Activated naive CD8-positive, alpha-beta T cell treated with anti-CD3 and anti-CD28 coated beads for 36 hours (primary cell): ENCODE results near the gene LUC7L3. TPM values are rescaled to one million over a fixed set of nuclear protein-coding genes. Genes with fewer than 3 reads are reported as not detected.
A peak's percentile ranks its signal among the peaks of the same experiment; 100 is the strongest.

Source experiments
- DNase-seq: peaks from one replicate; pipeline ENCODE4 v3.0.0; 2021
- H3K27ac Mint-ChIP-seq: one replicate; pipeline ENCODE4 v1.8.0; 2022; ENCODE audit warnings: mild to moderate bottlenecking, moderate library complexity, mixed read lengths
- H3K27me3 Mint-ChIP-seq: one replicate; pipeline ENCODE4 v1.8.0; 2022; ENCODE audit warnings: mild to moderate bottlenecking, mixed read lengths
- H3K36me3 Mint-ChIP-seq: one replicate; pipeline ENCODE4 v1.8.0; 2021; ENCODE audit warnings: mild to moderate bottlenecking, mixed read lengths
- H3K4me1 Mint-ChIP-seq: one replicate; pipeline ENCODE4 v1.8.0; 2021; ENCODE audit warnings: mixed read lengths
- H3K4me3 Mint-ChIP-seq: one replicate; pipeline ENCODE4 v1.8.0; 2022; ENCODE audit warnings: mild to moderate bottlenecking, moderate library complexity, mixed read lengths
- H3K9me3 Mint-ChIP-seq: one replicate; pipeline ENCODE4 v1.8.0; 2022; ENCODE audit warnings: mixed read lengths
- total RNA-seq, 2 experiments: library from RNA; stranded (reverse); gene quantifications; one replicate each; pipeline ENCODE4 v1.2.3, GENCODE V29; 2021

Gene LUC7L3
- total RNA-seq, 2 experiments from 2014 or later: 108 to 116 TPM

DNA sequence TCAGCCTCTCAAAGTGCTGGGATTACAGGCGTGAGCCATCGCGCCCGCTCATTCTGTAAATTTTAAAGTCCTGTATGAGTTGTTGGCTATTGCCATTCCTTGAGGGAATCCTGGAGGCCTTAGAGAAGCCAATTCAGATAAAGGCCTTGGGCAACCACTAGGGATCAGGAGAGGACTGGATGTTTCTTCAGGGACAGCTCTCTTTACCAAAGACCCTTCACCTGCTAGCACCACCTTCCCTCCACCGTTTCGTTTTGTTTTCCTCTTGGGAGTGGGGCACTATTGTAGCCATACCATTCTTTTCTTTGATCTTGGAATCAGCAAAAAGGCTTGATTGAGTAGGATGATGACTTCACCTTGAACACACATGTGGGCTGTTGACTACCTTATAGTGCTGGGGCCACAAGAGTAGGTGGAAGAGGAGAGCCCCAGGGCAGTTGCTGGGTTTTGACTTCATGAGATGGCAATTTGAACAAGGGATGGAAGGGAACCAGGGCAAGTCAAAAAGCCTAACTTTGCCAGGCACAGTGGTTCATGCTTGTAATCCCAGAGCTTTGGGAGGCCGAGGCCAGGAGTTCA is 54.9 kb downstream of the LUC7L3 start:
- no peaks in the 10 kb centered on the region for H3K9me3 Mint-ChIP-seq
- no peaks in the 10 kb centered on the region for H3K36me3 Mint-ChIP-seq
- H3K4me1 Mint-ChIP-seq: no peaks in the 10 kb centered on the region
- no peak overlapping the region for H3K4me3 Mint-ChIP-seq
- H3K27ac Mint-ChIP-seq: no peak overlapping the region
- H3K27me3 Mint-ChIP-seq: no peaks in the 10 kb centered on the region
- DNase-seq: no peak

DNA sequence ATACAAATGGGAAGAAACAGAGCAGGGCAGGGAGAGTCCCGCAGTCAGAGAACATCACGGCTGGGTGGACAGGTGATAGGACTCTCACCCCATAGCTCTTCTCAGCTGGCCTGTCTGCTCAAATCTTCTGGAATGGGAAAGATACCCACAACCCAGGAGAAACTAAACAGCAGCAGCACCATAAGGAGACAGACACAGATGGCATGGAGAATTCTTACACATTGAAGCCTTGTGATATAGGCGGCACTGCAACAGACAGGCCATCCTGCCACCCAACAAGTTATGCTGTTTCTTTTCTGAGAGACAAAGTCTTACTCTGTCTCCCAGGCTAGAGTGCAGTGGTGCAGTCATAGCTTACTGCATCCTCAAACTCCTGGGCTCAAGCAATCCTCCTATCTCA is 56.5 kb downstream of the LUC7L3 start:
- peaks cover 7% of the 10 kb centered on the region for H3K4me1 Mint-ChIP-seq
- no peak for DNase-seq
- no peaks in the 10 kb centered on the region for H3K27me3 Mint-ChIP-seq
- no peaks in the 10 kb centered on the region for H3K9me3 Mint-ChIP-seq
- H3K27ac Mint-ChIP-seq: no peak overlapping the region
- H3K36me3 Mint-ChIP-seq: no peaks in the 10 kb centered on the region
- no peak overlapping the region for H3K4me3 Mint-ChIP-seq

DNA sequence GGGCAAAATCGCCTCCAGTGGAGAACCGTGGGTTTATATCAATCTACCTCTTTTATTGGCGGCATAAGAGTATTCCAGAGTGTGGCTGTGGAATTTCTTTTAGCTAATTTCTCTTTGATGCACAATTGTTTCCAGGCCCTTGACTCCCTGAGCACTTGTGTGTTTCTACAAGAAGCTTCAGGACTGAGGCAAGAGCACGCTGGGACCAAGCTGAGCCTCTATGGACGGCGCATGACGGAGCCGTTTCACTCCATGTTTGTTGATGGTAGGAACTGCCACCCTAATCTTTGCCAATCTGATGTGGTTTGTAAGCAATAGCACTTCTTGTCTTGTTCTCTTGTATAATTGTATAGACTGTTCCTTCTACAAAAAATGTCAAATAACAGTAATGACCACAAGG is 59.1 kb downstream of the LUC7L3 start:
- H3K27ac Mint-ChIP-seq: no peak overlapping the region
- no peak overlapping the region for H3K4me3 Mint-ChIP-seq
- H3K36me3 Mint-ChIP-seq: no peaks in the 10 kb centered on the region
- no peak for DNase-seq
- peaks cover 16% of the 10 kb centered on the region for H3K4me1 Mint-ChIP-seq
- peaks cover 12% of the 10 kb centered on the region for H3K27me3 Mint-ChIP-seq
- no peaks in the 10 kb centered on the region for H3K9me3 Mint-ChIP-seq

DNA sequence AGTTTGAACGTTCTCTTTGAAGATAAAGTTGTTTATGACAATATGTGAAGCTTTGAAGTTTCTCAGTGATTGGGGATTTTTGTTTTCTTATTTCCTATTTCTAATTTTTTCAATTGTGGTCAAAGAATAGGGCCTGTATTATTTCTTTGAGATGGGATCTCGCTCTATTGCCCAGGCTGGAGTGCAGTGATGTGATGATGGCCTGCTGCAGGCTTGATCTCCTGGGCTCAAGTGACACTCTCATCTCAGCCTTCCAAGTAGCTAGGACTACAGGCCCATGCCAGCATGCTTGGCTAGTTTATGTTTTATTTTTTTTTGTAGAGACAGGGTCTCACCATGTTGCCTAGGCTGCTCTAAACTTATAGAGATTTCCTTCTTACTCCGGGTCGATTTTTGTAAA is 59.6 kb downstream of the LUC7L3 start:
- Mint-ChIP-seq H3K4me1 (peaks cover 16% of the 10 kb centered on the region), H3K27me3 (peaks cover 12% of the 10 kb centered on the region), H3K36me3 (no peaks in the 10 kb centered on the region), H3K9me3 (no peaks in the 10 kb centered on the region), H3K4me3 (no peak overlapping the region), H3K27ac (no peak overlapping the region)
- DNase-seq: no peak

DNA sequence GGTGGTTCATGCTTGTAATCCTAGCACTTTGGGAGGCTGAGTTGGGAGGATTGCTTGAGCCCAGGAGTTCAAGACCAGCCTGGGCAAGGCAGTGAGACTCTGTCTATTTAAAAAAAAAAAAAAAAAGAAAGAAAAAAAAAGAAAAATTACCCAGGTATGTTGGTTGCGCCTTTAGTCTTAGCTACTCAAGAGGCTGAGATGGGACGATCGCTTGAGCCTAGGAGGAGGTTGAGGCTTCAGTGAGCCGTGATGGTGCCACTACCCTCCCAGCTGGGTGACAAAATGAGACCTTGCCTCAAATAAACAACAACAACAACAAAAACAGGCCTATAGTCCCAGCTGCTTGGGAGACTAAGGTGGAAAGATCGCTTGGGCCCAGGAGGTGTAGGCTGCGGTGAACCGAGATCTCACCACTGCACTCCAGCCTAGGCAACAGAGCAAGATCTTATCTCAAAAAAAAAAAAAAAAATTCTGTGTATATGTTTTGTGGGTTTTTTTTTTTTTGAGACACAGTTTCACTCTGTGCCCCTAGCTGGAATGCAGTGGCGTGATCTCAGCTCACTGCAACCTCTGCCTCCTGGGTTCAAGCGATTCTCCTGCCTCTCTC is 60.4 kb downstream of the LUC7L3 start:
- Mint-ChIP-seq H3K4me3 (no peak overlapping the region), H3K27me3 (peaks cover 12% of the 10 kb centered on the region), H3K27ac (no peak overlapping the region), H3K36me3 (no peaks in the 10 kb centered on the region), H3K4me1 (peaks cover 16% of the 10 kb centered on the region), H3K9me3 (no peaks in the 10 kb centered on the region)
- peak; percentile 13 for DNase-seq

DNA sequence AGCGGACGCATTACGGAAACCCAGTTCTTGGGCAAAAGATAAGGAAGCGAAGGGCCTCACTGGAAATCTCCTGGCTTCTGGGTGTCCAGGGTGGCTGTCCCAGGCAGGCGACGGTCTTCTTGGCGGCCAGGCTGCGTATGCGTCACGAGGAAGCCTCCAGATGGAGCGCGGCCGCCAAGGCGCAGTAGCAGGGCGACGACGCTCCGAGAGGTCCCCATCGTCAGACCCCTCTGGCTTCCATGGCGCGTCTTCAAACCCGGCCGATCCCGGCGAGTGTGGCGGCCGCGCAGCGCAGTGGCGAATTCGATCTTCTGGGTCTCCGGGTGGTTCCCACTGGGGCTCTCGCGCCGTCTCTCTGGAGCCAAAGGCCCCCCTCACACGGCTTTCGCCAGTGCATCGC is 61.8 kb downstream of the LUC7L3 start:
- H3K27ac Mint-ChIP-seq: no peak overlapping the region
- peaks cover 12% of the 10 kb centered on the region for H3K27me3 Mint-ChIP-seq
- no peaks in the 10 kb centered on the region for H3K36me3 Mint-ChIP-seq
- H3K4me1 Mint-ChIP-seq: peaks cover 16% of the 10 kb centered on the region
- H3K4me3 Mint-ChIP-seq: peak overlapping the region; percentile 51
- no peaks in the 10 kb centered on the region for H3K9me3 Mint-ChIP-seq
- DNase-seq: no peak

DNA sequence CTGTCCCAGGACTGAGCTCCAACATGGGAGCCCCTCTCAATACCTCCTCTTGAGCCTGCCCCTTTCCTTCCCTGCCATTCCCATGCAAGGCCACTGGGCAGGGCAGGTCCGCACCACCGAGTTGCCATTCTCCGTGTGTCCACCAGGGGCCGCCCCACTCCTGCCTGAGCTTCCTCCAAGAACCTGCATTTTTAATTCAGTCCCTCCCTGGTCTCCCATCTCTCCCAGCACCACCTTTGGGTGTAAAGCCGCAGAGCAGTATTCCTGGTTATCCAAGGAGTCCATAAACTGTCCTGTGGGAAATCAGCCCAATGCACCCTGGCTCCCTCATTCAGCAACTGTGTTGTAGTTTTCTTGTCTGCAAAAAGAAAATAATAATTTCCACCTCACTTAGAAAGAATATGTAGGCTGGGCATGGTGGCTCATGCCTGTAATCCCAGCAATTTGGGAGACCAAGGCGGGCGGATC is 63.8 kb downstream of the LUC7L3 start:
- Mint-ChIP-seq H3K27me3 (peaks cover 12% of the 10 kb centered on the region), H3K4me1 (peaks cover 21% of the 10 kb centered on the region), H3K27ac (no peak overlapping the region), H3K36me3 (no peaks in the 10 kb centered on the region), H3K4me3 (no peak overlapping the region), H3K9me3 (no peaks in the 10 kb centered on the region)
- DNase-seq: peak; percentile 79

DNA sequence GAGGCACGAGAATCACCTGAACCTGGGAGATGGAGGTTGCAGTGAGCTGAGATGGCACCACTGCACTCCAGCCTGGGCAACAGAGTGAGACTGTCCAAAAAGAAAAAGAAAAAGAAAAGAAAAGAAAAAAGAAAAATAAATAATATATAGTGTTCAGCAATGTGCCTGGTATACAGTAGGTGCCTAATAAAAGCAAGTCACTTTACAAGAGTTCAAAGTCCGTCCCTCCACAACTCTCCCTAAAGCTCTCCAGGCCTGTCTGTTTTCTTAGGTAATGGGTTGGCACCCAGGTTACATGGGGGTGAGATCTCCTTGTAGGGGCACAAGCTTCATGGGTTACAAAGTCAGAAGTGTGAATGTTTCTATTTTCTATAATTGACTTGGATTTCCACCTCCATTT is 64.5 kb downstream of the LUC7L3 start:
- Mint-ChIP-seq H3K27ac (no peak overlapping the region), H3K4me3 (no peak overlapping the region), H3K36me3 (no peaks in the 10 kb centered on the region), H3K4me1 (peaks cover 23% of the 10 kb centered on the region), H3K27me3 (peaks cover 12% of the 10 kb centered on the region), H3K9me3 (no peaks in the 10 kb centered on the region)
- no peak for DNase-seq

DNA sequence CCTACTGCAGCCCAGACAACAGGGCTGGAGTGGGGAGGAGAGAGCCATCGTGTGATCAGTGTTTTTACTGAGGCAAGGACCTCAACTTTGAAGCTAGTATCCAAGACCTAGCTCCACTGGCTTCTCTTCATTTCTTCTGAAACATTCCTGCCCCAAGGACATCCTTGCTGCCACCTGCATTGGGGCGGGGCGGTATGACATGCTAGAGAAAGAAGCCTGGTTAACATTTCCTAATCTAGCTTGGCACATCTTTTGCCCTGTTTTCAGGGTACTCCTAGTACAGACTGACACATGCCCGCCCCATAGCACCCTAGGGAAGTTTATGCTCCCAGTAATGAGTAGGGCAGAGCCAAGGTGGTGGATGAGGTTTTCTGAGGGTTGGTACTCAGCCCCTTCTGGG is 65.7 kb downstream of the LUC7L3 start:
- Mint-ChIP-seq H3K27me3 (peaks cover 12% of the 10 kb centered on the region), H3K4me3 (no peak overlapping the region), H3K9me3 (no peaks in the 10 kb centered on the region), H3K27ac (no peak overlapping the region), H3K4me1 (peaks cover 21% of the 10 kb centered on the region), H3K36me3 (no peaks in the 10 kb centered on the region)
- no peak for DNase-seq

DNA sequence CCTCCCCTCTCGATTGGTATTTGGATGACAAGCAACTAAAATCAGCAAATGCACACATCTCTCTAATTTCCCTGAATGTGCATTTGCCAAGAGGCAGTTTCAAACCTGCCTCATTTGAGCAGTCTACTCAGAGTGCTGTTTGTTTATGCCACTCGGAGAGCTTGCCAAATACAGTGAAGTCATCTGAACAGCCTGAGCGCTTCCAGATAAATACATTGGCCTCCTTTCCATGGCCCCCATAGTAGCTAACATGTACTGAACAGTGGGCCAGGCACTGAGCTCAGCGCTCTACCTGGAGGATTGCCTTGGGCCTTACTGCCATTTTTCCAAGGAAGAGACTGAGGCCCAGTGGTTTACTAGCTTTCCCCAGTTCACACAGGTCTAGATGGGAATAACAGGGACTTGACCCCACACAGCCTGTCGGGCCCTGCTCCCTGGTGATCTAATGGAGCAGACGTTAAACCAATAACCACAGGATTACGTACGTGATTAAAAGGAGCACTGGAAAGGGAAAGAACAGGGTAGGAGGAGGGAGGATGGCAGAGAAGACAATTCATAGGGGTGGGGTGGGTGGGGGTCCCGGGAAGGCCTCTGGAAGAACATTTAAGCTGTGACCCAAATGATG is 66.7 kb downstream of the LUC7L3 start:
- no peaks in the 10 kb centered on the region for H3K9me3 Mint-ChIP-seq
- no peak overlapping the region for H3K27ac Mint-ChIP-seq
- H3K36me3 Mint-ChIP-seq: no peaks in the 10 kb centered on the region
- no peak for DNase-seq
- no peak overlapping the region for H3K4me3 Mint-ChIP-seq
- peaks cover 15% of the 10 kb centered on the region for H3K4me1 Mint-ChIP-seq
- peaks cover 12% of the 10 kb centered on the region for H3K27me3 Mint-ChIP-seq

DNA sequence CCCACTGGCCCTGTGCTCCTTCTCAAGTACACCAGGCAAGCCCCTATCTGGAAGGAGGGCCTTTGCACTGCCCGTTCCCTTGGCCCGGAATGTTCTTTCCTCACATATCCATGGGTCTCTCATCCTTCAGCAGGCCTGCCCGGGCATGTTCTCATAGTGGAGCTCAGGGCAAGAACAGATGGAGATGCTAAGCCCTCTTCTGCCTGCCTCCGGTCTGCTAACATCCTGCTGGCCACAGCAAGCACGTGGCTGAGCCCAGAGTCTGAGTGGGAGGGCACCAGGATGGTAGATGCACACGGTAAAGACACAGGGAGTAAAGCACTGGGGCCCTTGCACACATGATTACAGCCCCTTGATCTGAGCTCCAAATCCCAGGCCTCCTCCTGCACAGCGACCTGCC is 67.7 kb downstream of the LUC7L3 start:
- Mint-ChIP-seq H3K4me1 (peaks cover 11% of the 10 kb centered on the region), H3K4me3 (no peak overlapping the region), H3K9me3 (no peaks in the 10 kb centered on the region), H3K36me3 (no peaks in the 10 kb centered on the region), H3K27ac (no peak overlapping the region), H3K27me3 (peaks cover 8% of the 10 kb centered on the region)
- no peak for DNase-seq

DNA sequence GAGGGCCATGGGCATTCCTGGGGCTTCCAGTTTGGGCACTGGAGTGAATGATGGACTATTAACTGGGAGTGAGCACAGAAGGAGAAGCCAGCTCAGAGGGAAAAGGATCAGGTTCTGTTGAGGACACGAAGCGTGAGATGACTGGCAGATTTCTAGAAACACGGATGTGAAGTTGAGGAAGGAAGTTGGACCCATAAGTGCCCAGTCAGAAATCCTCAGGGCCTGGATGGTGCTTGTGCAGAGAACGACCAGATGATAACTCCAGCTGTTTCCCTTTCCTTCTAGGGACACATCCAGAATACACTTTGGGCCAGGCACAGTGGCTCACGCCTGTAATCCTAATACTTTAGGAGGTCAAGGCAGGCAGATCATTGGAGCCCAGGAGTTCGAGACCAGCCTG is 71.2 kb downstream of the LUC7L3 start:
- H3K9me3 Mint-ChIP-seq: no peaks in the 10 kb centered on the region
- H3K27ac Mint-ChIP-seq: no peak overlapping the region

DNA sequence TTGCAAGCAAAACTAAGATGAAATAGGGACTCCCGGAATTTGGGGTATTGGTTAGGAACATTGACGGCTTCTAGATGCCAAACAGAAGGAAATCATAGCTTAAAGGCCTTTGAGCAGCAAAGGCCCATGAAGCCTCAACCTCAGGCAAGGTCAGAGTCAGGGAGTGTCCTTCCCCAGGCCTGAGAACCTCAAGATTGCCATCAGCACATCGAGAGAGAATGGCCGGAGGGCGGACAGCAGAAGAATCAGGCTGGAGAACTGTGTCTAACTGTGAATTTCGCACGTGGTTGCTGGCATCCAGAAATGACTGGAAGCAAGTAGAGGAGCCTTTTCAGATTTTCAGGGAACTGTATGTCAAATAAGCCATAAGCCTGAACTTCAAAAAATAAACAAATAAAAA is 72.7 kb downstream of the LUC7L3 start:
- Mint-ChIP-seq H3K4me3 (no peak overlapping the region), H3K27me3 (no peaks in the 10 kb centered on the region), H3K9me3 (no peaks in the 10 kb centered on the region), H3K27ac (no peak overlapping the region), H3K36me3 (no peaks in the 10 kb centered on the region), H3K4me1 (peaks cover 6% of the 10 kb centered on the region)
- DNase-seq: no peak

More for the DNA sequence above, 71.2 kb downstream of the LUC7L3 start:
- Mint-ChIP-seq H3K36me3 (no peaks in the 10 kb centered on the region), H3K4me1 (peaks cover 6% of the 10 kb centered on the region), H3K4me3 (no peak overlapping the region), H3K27me3 (no peaks in the 10 kb centered on the region)
- no peak for DNase-seq

DNA sequence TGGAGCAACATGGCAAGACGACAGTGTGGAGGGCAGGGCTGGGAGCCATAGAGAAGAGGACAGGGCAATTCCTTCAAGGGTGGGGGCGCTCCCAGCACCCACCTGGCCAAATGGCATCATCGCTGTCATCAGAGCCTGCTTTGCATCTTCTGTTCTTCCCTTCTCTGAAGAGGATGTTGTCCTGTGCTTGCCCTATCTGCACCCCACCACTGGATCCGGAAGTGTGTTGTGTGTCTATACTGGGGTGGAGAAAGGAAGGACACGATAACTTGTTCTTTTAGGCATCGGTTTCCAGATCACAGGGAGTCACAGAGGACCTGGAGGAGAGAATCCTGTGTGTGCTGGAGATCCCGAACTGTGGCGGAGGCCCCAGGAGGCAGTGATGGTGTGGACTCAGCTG is 73.6 kb downstream of the LUC7L3 start:
- Mint-ChIP-seq H3K4me1 (peaks cover 4% of the 10 kb centered on the region), H3K27ac (no peak overlapping the region), H3K36me3 (no peaks in the 10 kb centered on the region), H3K9me3 (no peaks in the 10 kb centered on the region), H3K4me3 (no peak overlapping the region), H3K27me3 (no peaks in the 10 kb centered on the region)
- no peak for DNase-seq

DNA sequence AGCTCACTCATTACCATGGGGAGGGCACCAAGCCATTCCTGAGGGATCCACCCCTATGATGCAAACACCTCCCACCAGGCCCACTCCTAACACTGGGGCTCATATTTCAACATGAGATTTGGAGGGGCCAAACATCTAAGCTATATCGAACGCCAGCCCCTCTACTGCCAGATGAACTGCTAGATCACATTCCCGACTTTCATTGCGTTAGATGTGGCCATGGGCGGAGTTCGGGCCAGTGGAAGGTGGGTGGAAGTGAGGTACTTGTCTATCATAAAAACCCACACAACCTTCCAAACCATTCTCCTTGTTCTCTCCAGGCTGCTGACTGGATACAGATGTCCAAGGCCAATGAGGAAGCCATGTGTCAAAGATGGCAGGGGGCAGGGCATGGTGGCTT is 75.0 kb downstream of the LUC7L3 start:
- no peak overlapping the region for H3K27ac Mint-ChIP-seq
- no peaks in the 10 kb centered on the region for H3K27me3 Mint-ChIP-seq
- no peaks in the 10 kb centered on the region for H3K4me1 Mint-ChIP-seq
- H3K36me3 Mint-ChIP-seq: no peaks in the 10 kb centered on the region
- no peak overlapping the region for H3K4me3 Mint-ChIP-seq
- DNase-seq: no peak
- H3K9me3 Mint-ChIP-seq: no peaks in the 10 kb centered on the region
